ENCODE data around the gene UNC13D.

Gene UNC13D

DNA sequence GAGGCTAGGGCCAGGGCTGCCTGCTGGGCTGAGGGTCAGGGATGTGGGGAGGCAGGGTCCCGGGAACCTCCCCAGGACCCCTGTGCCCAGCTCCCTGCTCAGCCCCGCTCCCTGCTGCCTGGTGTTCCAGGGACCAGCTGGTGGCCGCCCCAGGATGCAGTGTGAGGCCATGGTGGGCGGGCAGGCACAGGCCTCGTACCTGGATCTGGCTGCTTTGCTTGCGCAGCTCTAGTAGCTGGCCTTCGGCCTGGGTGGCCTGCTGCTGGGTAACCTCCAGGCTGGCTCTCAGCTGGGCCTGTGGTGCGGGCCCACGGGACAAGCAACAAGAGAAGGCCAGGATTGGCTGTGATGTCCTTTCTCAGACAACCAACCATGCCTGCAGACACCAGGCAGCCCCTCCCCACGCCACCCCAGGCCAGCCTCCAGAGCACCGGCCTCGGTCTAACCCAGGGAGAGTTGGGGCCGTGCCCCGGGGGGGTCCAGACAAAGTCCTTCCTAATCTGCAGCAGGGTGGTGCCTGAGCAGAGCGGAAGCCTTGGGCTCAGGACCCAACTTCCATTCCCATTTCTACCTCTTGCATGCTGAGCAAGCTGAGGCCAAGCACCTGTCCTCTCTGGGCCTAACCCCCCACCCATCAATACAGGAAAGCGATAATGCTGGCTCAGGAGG lies 48.5 kb upstream of the UNC13D start (continued):
- TF ChIP-seq, protein P1, sequence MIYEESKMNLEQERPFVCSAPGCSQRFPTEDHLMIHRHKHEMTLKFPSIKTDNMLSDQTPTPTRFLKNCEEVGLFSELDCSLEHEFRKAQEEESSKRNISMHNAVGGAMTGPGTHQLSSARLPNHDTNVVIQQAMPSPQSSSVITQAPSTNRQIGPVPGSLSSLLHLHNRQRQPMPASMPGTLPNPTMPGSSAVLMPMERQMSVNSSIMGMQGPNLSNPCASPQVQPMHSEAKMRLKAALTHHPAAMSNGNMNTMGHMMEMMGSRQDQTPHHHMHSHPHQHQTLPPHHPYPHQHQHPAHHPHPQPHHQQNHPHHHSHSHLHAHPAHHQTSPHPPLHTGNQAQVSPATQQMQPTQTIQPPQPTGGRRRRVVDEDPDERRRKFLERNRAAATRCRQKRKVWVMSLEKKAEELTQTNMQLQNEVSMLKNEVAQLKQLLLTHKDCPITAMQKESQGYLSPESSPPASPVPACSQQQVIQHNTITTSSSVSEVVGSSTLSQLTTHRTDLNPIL (CRISPR knock-in tag; IDR thresholded peaks at IDR 0.05; ENCODE audit: low read depth), result no peak

- ATAC-seq, result no peak
Observed at GRCh38 chr17:75891605-75892555, 47.7 kb upstream of the UNC13D start.

GRCh38 chr17:75891022-75891604 lies 46.9 kb upstream of the UNC13D start:
- no peak for ATAC-seq
- TF ChIP-seq ZNF70 (CRISPR knock-in tag; IDR thresholded peaks at IDR 0.05), result no peak
- TF ChIP-seq, protein P2, sequence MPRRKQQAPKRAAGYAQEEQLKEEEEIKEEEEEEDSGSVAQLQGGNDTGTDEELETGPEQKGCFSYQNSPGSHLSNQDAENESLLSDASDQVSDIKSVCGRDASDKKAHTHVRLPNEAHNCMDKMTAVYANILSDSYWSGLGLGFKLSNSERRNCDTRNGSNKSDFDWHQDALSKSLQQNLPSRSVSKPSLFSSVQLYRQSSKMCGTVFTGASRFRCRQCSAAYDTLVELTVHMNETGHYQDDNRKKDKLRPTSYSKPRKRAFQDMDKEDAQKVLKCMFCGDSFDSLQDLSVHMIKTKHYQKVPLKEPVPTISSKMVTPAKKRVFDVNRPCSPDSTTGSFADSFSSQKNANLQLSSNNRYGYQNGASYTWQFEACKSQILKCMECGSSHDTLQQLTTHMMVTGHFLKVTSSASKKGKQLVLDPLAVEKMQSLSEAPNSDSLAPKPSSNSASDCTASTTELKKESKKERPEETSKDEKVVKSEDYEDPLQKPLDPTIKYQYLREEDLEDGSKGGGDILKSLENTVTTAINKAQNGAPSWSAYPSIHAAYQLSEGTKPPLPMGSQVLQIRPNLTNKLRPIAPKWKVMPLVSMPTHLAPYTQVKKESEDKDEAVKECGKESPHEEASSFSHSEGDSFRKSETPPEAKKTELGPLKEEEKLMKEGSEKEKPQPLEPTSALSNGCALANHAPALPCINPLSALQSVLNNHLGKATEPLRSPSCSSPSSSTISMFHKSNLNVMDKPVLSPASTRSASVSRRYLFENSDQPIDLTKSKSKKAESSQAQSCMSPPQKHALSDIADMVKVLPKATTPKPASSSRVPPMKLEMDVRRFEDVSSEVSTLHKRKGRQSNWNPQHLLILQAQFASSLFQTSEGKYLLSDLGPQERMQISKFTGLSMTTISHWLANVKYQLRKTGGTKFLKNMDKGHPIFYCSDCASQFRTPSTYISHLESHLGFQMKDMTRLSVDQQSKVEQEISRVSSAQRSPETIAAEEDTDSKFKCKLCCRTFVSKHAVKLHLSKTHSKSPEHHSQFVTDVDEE (CRISPR knock-in tag; IDR thresholded peaks at IDR 0.05), result no peak
- no peak for TF ChIP-seq PPARA (CRISPR knock-in tag; IDR thresholded peaks at IDR 0.05; ENCODE audit: borderline replicate concordance)
- TF ChIP-seq ZFP30 (CRISPR knock-in tag; IDR thresholded peaks at IDR 0.05), result no peak
- TF ChIP-seq, protein P3, sequence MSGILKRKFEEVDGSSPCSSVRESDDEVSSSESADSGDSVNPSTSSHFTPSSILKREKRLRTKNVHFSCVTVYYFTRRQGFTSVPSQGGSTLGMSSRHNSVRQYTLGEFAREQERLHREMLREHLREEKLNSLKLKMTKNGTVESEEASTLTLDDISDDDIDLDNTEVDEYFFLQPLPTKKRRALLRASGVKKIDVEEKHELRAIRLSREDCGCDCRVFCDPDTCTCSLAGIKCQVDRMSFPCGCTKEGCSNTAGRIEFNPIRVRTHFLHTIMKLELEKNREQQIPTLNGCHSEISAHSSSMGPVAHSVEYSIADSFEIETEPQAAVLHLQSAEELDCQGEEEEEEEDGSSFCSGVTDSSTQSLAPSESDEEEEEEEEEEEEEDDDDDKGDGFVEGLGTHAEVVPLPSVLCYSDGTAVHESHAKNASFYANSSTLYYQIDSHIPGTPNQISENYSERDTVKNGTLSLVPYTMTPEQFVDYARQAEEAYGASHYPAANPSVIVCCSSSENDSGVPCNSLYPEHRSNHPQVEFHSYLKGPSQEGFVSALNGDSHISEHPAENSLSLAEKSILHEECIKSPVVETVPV (CRISPR knock-in tag; IDR thresholded peaks at IDR 0.05), result no peak
- no peak for TF ChIP-seq SNAI2 (CRISPR knock-in tag; IDR thresholded peaks at IDR 0.05)
- no peak for TF ChIP-seq ZNF8 (CRISPR knock-in tag; IDR thresholded peaks at IDR 0.05)
- TF ChIP-seq ZFP3 (CRISPR knock-in tag; IDR thresholded peaks at IDR 0.05), result no peak
- no peak for TF ChIP-seq TOX (CRISPR knock-in tag; IDR thresholded peaks at IDR 0.05; ENCODE audit: borderline replicate concordance)

More at GRCh38 chr17:75891605-75892555, 47.7 kb upstream of the UNC13D start:
- TF ChIP-seq ZNF565 (CRISPR knock-in tag; conservative IDR thresholded peaks at IDR 0.05; ENCODE audit: low read depth) (no peak), ZNF70 (CRISPR knock-in tag; IDR thresholded peaks at IDR 0.05) (no peak), ZNF8 (CRISPR knock-in tag; IDR thresholded peaks at IDR 0.05) (no peak), RARB (CRISPR knock-in tag; IDR thresholded peaks at IDR 0.05) (no peak), OSR1 (CRISPR knock-in tag; IDR thresholded peaks at IDR 0.05) (no peak), ISL1 (CRISPR knock-in tag; IDR thresholded peaks at IDR 0.05) (no peak), CSDC2 (CRISPR knock-in tag; IDR thresholded peaks at IDR 0.05) (no peak), TCF4 (CRISPR knock-in tag; IDR thresholded peaks at IDR 0.05; ENCODE audit: borderline replicate concordance) (no peak), ZFP3 (CRISPR knock-in tag; IDR thresholded peaks at IDR 0.05) (no peak), ZFP30 (CRISPR knock-in tag; IDR thresholded peaks at IDR 0.05) (no peak), ESRRG (CRISPR knock-in tag; IDR thresholded peaks at IDR 0.05) (no peak), GLIS3 (CRISPR knock-in tag; IDR thresholded peaks at IDR 0.05) (no peak), SNAI2 (CRISPR knock-in tag; IDR thresholded peaks at IDR 0.05) (no peak), BACH2 (CRISPR knock-in tag; IDR thresholded peaks at IDR 0.05; ENCODE audit: borderline replicate concordance) (no peak), ZC3H10 (CRISPR knock-in tag; IDR thresholded peaks at IDR 0.05) (no peak)
- TF ChIP-seq, protein P3 (CRISPR knock-in tag; IDR thresholded peaks at IDR 0.05), result no peak
- TF ChIP-seq, protein P4, sequence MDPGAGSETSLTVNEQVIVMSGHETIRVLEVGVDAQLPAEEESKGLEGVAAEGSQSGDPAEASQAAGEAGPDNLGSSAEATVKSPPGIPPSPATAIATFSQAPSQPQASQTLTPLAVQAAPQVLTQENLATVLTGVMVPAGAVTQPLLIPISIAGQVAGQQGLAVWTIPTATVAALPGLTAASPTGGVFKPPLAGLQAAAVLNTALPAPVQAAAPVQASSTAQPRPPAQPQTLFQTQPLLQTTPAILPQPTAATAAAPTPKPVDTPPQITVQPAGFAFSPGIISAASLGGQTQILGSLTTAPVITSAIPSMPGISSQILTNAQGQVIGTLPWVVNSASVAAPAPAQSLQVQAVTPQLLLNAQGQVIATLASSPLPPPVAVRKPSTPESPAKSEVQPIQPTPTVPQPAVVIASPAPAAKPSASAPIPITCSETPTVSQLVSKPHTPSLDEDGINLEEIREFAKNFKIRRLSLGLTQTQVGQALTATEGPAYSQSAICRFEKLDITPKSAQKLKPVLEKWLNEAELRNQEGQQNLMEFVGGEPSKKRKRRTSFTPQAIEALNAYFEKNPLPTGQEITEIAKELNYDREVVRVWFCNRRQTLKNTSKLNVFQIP (CRISPR knock-in tag; IDR thresholded peaks at IDR 0.05; ENCODE audit: borderline replicate concordance, low read depth), result no peak
- TF ChIP-seq, protein P5, sequence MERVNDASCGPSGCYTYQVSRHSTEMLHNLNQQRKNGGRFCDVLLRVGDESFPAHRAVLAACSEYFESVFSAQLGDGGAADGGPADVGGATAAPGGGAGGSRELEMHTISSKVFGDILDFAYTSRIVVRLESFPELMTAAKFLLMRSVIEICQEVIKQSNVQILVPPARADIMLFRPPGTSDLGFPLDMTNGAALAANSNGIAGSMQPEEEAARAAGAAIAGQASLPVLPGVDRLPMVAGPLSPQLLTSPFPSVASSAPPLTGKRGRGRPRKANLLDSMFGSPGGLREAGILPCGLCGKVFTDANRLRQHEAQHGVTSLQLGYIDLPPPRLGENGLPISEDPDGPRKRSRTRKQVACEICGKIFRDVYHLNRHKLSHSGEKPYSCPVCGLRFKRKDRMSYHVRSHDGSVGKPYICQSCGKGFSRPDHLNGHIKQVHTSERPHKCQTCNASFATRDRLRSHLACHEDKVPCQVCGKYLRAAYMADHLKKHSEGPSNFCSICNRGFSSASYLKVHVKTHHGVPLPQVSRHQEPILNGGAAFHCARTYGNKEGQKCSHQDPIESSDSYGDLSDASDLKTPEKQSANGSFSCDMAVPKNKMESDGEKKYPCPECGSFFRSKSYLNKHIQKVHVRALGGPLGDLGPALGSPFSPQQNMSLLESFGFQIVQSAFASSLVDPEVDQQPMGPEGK (CRISPR knock-in tag; IDR thresholded peaks at IDR 0.05; ENCODE audit: borderline replicate concordance), result no peak
- TF ChIP-seq, protein P2 (CRISPR knock-in tag; IDR thresholded peaks at IDR 0.05), result no peak

Data from SK-N-SH treated with all-trans-retinoic acid at 6 μM for 48 hours (cell line).